HG03066 (cell line): ENCODE results near the gene TEX51.

Experiments used
- ATAC-seq: cut with Tn5 transposase; IDR thresholded peaks from one replicate; pipeline ENCODE4 v1.9.1; 2021; ENCODE audit warnings: low read depth; ENCODE audit not compliant: unreplicated experiment

Gene TEX51

DNA sequence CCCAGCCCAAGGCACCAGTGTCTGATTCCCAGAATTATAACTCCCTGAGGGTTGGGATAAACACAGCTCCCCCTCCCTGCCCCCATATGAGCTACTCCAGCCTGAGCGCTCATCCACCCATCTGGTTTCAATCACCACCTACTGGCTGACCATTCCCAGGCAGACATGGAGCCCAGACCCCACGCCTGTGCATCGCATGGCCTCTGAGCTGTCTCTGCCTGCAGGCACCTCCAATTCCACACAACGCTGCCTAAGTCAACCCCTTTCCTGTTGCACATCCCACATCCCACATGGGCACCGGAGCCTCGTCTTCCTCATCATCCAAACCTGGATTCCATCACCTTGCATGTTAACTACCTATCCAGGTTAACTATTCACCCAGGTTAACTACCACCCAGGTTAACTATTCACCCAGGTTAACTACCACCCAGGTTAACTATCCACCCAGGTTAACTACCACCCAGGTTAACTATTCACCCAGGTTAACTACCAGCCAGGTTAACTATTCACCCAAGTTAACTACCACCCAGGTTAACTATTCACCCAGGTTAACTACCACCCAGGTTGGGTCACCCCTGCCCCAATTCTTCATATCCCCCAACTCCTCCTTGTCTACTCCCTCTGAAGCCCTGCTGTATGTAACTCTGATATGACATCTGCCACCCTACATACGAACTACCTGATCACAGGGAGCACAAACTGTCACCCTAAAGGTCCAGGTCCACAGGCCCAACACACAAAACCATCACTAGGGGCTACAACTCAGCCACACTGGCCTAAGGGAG lies 47.8 kb downstream of the TEX51 start:
- no peak for ATAC-seq

- ATAC-seq: no peak
These were observed 48.4 kb downstream of the TEX51 start for GRCh38 chr2:126947103-126947429.

DNA sequence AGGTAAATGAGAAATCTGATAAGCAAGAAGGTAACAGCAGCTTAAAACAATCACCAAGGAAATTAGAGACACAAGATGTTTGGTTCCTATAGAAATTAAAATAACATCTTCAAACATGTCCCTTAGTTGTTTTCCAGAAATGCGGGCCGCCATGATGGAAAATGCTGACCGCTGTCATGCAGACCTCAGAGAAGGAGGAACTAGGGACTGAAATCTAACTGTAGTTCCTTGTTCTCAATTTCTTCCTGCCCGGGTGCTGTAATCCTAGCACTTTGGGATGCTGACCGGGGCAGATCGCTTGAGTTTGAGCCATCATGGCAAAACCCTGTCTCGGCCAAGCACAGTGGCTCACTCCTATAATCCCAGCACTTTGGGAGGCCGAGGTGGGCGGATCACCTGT lies 51.1 kb downstream of the TEX51 start:
- ATAC-seq: no peak

DNA sequence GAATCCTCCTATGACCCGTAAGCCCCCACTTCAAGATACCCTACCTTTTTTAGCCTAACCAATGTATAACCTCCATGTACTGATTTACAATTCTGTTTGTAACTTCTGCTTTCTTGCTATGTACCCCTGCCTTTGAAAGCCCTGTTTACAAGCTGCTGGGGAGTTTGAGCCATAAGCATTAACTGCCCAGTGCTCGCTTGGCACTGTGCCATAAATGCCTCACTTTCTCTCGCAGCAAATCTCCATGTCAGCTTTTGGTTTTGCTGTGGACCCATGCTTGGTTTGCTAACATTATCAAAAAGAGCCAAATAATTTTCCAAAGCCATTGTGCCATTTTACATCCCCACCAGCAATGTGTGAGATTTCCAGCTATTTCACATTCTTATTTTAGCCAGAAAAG lies 51.8 kb downstream of the TEX51 start:
- ATAC-seq: no peak
